ENCODE measurements around the gene SMU1.

GRCh38 chr9:33012328-33013069 lies 64.0 kb downstream of the SMU1 start:
- TF ChIP-seq CTCF (conservative IDR thresholded peaks at IDR 0.05; ENCODE audit: low read length) (no peak), EZH2phosphoT487 (IDR thresholded peaks at IDR 0.05; ENCODE audit: borderline replicate concordance) (no peak)
